ENCODE measurements around the gene ABTB2. TPM values are rescaled to one million over a fixed set of nuclear protein-coding genes. Genes with fewer than 3 reads are reported as not detected.

ABTB2 gene
- total RNA-seq, 2 donors from 2014 or later = 5.8 to 11.1 TPM

DNA sequence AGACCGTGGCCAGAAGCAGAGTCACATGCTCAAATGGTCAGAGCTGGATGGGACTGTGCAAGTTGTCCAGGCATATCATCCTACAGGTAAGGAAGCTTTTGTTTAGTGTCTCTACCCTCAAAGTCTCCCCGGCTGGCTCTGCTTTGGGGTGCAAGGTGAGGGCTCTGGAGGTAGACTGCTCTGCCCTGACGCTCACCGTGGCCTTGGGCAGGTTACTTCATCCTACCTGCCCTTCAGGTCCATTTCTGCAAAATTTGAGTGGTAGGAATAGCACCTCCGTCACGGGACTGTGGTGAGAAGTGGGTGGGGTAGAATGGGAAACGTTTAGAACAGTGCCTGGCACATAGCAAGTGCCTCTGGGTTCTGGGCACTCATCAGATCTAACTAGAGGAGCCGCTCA is 210.2 kb downstream of the ABTB2 start:
- TF ChIP-seq, protein P1, sequence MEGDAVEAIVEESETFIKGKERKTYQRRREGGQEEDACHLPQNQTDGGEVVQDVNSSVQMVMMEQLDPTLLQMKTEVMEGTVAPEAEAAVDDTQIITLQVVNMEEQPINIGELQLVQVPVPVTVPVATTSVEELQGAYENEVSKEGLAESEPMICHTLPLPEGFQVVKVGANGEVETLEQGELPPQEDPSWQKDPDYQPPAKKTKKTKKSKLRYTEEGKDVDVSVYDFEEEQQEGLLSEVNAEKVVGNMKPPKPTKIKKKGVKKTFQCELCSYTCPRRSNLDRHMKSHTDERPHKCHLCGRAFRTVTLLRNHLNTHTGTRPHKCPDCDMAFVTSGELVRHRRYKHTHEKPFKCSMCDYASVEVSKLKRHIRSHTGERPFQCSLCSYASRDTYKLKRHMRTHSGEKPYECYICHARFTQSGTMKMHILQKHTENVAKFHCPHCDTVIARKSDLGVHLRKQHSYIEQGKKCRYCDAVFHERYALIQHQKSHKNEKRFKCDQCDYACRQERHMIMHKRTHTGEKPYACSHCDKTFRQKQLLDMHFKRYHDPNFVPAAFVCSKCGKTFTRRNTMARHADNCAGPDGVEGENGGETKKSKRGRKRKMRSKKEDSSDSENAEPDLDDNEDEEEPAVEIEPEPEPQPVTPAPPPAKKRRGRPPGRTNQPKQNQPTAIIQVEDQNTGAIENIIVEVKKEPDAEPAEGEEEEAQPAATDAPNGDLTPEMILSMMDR (IDR thresholded peaks at IDR 0.05) = no peak
- Histone ChIP-seq H3K4me1 (no peaks in the 10 kb centered on the region), H3K9me3 (no peaks in the 10 kb centered on the region), H3K4me3 (no peak overlapping the region), H3K36me3 (peaks cover 21% of the 10 kb centered on the region), H3K27me3 (no peaks in the 10 kb centered on the region), H3K9ac (ENCODE audit: low read depth in 2 of 2, low read length in 2 of 2) (no peak overlapping the region), H3K27ac (no peak overlapping the region)
- intact Hi-C loops (cut with DNase I) = no loop called here
- DNase-seq = no peak

DNA sequence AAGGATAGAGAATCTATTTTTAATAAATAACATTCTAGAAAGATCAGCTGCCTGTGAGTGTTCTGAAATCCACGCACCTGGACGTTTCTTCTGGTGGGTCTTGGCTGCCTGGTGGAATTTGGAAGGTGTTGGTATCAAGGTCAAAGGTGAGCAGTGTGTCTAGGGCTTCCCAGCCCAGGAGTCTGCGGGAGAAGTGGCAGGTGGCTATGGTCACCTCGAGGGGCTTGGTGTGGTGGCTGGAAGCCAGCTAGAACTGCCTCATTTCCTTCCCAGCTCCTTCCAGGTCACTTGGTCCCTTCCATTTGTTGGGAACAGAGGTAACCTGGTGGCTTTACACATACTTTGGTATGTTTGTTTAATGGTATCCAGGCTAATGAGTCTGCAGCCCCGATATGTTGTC is 210.9 kb downstream of the ABTB2 start:
- Histone ChIP-seq H3K9ac (ENCODE audit: low read depth in 2 of 2, low read length in 2 of 2) (no peak overlapping the region), H3K27ac (no peak overlapping the region), H3K27me3 (no peaks in the 10 kb centered on the region), H3K36me3 (peaks cover 27% of the 10 kb centered on the region), H3K4me1 (no peaks in the 10 kb centered on the region), H3K4me3 (no peak overlapping the region), H3K9me3 (no peaks in the 10 kb centered on the region)
- intact Hi-C loops (cut with DNase I) = no loop called here
- TF ChIP-seq, protein P1 (IDR thresholded peaks at IDR 0.05) = no peak
- no peak for DNase-seq

DNA sequence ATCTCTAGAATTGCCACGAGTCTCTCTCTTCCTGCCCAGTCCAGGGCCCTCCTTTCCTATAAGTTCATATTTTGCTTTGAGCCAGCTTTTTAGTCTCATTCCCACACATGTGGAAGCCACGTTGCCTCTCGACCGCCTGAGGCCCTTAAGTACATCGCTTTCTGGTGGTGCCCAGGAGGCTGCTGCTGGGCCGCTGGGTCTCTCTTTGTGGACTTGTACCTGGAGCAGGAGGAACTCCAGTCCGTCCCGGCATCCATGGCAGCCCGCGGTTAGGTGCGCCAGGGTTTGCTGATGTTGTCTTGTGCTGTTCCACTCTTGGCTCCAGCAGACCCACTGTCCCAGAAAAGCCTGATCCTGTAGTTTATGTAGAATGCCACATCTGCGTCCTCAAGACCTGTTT is 211.4 kb downstream of the ABTB2 start:
- Histone ChIP-seq H3K27ac (no peak overlapping the region), H3K4me3 (no peak overlapping the region), H3K9ac (ENCODE audit: low read depth in 2 of 2, low read length in 2 of 2) (no peak overlapping the region), H3K4me1 (no peaks in the 10 kb centered on the region), H3K36me3 (peaks cover 27% of the 10 kb centered on the region), H3K9me3 (no peaks in the 10 kb centered on the region), H3K27me3 (no peaks in the 10 kb centered on the region)
- intact Hi-C loops (cut with DNase I) = no loop called here
- TF ChIP-seq, protein P1 (IDR thresholded peaks at IDR 0.05) = no peak
- DNase-seq = no peak

DNA sequence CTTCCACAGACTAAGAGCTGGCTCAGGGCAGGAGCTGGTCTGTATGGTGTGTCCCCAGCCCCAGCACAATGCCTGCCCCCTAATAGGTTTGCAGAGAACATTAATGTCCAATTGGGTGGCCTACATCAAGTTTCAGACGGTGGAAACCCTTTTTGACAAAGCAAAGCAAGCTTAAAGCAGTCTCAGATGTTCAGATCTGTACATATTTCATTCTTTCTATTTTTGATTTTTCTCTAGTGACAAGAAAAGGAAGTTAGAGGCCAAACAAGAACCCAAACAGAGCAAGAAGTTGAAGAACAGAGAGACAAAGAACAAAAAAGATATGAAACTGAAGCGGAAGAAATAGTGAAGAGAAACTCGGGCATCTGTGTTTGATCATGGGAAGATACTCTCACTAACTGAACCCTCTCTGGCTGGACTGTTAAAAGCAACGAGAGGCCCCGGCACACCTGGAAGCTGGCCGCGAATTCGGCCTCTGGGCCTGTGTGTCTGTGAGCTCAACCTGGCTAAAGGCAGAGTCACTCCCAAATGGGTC is 211.9 kb downstream of the ABTB2 start:
- no peak for DNase-seq
- Histone ChIP-seq H3K27me3 (no peaks in the 10 kb centered on the region), H3K9me3 (no peaks in the 10 kb centered on the region), H3K4me3 (no peak overlapping the region), H3K4me1 (no peaks in the 10 kb centered on the region), H3K9ac (ENCODE audit: low read depth in 2 of 2, low read length in 2 of 2) (no peak overlapping the region), H3K36me3 (peaks cover 27% of the 10 kb centered on the region), H3K27ac (no peak overlapping the region)
- TF ChIP-seq, protein P1 (IDR thresholded peaks at IDR 0.05) = no peak
- intact Hi-C loops (cut with DNase I) = no loop called here

DNA sequence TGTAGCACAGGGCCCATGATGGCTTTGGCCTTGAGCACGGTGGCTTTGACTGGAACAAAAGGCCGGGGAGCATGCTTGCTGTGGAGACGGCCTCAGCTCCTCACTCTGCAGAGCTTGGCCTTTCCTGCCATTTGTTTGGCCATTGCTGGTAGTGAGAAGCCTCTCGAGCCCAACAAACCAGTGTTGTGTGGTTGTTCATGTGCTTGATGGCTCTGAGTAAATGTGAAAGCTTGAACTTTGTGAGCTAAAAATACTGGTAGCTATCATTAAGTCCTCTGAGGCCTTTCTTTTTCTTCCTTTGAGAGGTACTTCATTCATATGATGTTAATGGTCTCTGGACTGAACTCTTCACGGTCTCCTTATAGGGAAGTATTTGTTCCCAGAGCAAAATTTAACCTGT is 212.7 kb downstream of the ABTB2 start:
- Histone ChIP-seq H3K9me3 (no peaks in the 10 kb centered on the region), H3K27ac (no peak overlapping the region), H3K9ac (ENCODE audit: low read depth in 2 of 2, low read length in 2 of 2) (no peak overlapping the region), H3K27me3 (no peaks in the 10 kb centered on the region), H3K36me3 (peaks cover 27% of the 10 kb centered on the region), H3K4me1 (no peaks in the 10 kb centered on the region), H3K4me3 (no peak overlapping the region)
- DNase-seq = no peak
- intact Hi-C loops (cut with DNase I) = no loop called here
- TF ChIP-seq, protein P1 (IDR thresholded peaks at IDR 0.05) = no peak
